ENCODE measurements around the gene CCDC102B.

DNA sequence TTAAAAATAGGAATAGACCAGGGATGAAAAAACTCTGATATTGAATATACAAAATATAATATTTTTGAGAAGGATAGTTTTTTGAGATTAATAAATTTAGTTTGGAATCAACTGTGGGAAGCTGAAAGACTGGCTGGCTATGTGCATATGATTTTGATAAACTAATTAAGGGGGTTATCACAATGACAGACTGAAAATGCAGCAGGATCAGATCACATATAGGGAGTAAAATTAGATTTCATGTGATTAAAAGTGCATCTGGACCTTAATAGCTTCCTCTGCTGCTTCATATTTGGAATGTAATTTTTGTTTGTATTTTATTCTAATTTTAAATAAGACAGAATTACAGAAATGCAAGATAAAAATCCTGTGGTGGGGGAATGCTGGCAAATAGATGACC, 111.7 kb downstream of the CCDC102B start:
- TF ChIP-seq, protein P1, sequence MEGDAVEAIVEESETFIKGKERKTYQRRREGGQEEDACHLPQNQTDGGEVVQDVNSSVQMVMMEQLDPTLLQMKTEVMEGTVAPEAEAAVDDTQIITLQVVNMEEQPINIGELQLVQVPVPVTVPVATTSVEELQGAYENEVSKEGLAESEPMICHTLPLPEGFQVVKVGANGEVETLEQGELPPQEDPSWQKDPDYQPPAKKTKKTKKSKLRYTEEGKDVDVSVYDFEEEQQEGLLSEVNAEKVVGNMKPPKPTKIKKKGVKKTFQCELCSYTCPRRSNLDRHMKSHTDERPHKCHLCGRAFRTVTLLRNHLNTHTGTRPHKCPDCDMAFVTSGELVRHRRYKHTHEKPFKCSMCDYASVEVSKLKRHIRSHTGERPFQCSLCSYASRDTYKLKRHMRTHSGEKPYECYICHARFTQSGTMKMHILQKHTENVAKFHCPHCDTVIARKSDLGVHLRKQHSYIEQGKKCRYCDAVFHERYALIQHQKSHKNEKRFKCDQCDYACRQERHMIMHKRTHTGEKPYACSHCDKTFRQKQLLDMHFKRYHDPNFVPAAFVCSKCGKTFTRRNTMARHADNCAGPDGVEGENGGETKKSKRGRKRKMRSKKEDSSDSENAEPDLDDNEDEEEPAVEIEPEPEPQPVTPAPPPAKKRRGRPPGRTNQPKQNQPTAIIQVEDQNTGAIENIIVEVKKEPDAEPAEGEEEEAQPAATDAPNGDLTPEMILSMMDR (conservative IDR thresholded peaks at IDR 0.05; ENCODE audit: low read depth in 2 of 2): no peak
- no peak for TF ChIP-seq CREB1 (CRISPR knock-in tag; IDR thresholded peaks at IDR 0.05; ENCODE audit: low read depth)
